NCI-H774 (cell line): Measurements from ENCODE around the gene RASGRP4.
"Not testable (repeated sequence)": the region's sequence is repeated elsewhere in the genome, so short reads cannot be mapped to it uniquely, and the experiment has no call there.

Source experiments
- DNase-seq: peaks from one replicate; lab custom pipeline; 2025; lab: John Stamatoyannopoulos, UW

The RASGRP4 gene, protein sequence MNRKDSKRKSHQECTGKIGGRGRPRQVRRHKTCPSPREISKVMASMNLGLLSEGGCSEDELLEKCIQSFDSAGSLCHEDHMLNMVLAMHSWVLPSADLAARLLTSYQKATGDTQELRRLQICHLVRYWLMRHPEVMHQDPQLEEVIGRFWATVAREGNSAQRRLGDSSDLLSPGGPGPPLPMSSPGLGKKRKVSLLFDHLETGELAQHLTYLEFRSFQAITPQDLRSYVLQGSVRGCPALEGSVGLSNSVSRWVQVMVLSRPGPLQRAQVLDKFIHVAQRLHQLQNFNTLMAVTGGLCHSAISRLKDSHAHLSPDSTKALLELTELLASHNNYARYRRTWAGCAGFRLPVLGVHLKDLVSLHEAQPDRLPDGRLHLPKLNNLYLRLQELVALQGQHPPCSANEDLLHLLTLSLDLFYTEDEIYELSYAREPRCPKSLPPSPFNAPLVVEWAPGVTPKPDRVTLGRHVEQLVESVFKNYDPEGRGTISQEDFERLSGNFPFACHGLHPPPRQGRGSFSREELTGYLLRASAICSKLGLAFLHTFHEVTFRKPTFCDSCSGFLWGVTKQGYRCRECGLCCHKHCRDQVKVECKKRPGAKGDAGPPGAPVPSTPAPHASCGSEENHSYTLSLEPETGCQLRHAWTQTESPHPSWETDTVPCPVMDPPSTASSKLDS

GRCh38 chr19:38425810-38426466 is at the start of gene RASGRP4:
TSS of gene RASGRP4 (minus strand) at chr19:38426219. CDS start at chr19:38426091, 128 bp downstream.
- DNase-seq, result no peak

DNA sequence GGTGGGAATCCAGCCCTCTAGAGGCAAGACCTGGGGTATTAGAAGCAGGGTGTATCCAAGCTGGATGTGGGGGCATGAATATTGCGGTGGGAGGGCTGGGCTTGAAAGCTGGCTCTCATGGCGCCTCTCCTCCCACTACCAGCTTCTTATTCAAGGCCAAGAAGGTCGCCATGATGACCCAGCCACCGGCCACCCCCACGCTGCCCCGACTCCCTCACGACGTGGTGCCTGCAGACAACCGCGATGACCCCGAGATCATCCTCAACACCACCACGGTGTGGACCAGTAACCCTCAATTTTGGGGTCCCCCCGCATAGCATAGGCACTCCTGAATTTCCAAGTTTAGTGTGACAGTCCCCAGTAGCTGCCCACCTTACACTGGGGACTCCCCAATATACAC is 49.2 kb upstream of the RASGRP4 start:
- DNase-seq, result no peak

DNA sequence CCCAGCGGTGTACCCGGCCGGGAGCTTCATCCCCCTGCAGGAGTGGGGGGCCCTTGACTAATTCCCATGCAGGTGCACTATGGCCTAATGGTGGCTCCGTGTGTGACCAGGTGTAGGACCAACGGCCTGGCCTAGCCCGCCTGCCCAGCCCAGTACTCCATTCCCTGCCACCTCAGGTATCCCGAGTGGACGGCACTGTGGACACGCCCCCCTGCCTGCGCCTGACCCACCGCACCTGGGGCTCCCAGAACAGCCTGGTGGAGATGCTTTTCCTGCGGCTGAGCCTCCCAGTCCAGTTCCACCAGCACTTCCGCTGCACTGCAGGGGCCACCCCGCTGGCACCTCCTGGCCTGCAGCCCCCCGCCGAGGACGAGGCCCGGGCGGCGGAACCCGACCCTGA is 47.2 kb upstream of the RASGRP4 start:
- no peak for DNase-seq

GRCh38 chr19:38472725-38473124 is 46.7 kb upstream of the RASGRP4 start:
- DNase-seq, result not testable (repeated sequence)

DNA sequence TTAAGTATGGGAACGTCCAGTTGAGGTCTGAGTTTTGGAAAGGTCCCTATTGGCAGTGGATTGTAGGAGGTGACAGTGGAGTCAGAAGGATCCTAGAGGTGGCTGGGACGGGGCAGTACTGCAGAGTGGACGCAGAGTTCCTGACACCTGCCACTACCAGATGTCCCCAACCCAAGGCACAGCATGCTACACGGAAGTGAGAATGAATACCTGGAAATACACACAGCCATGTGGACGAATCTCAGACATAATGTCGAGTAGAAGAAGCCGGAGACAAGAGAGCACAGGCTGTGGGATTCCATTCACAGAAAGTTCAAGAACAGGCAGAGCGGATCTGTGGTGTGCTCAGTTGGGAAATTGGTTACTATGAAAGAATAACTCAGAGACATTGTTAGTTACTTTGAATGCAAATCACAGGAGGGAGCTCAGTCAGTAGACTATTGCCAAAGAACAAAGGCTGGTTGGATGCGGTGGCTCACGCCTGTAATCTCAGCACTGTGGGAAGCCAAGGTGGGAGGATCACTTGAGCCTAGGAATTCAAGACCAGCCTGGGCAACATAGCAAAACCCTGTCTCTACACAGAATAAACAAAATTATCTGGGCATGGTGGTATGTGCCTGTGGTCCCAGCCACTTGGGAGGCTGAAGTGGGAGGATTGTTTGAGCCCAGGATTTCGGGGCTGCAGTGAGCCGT is 44.9 kb upstream of the RASGRP4 start:
- no peak for DNase-seq

DNA sequence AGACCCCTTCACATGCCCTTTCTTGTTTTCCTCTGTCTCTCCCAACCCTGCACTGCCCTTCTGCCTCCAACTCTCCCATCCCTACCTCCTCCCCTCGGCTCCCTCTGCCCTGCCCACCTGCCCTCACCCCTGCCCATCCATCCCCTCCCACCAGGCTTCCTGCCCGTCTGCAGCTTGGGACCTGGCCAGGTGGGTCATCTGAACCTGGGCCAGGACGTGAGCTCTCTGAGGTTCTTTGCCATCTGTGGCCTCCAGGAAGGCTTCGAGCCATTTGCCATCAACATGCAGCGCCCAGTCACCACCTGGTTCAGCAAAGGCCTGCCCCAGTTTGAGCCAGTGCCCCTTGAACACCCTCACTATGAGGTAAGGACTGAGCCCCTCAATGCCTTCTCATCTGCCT is 43.1 kb upstream of the RASGRP4 start:
- no peak for DNase-seq

DNA sequence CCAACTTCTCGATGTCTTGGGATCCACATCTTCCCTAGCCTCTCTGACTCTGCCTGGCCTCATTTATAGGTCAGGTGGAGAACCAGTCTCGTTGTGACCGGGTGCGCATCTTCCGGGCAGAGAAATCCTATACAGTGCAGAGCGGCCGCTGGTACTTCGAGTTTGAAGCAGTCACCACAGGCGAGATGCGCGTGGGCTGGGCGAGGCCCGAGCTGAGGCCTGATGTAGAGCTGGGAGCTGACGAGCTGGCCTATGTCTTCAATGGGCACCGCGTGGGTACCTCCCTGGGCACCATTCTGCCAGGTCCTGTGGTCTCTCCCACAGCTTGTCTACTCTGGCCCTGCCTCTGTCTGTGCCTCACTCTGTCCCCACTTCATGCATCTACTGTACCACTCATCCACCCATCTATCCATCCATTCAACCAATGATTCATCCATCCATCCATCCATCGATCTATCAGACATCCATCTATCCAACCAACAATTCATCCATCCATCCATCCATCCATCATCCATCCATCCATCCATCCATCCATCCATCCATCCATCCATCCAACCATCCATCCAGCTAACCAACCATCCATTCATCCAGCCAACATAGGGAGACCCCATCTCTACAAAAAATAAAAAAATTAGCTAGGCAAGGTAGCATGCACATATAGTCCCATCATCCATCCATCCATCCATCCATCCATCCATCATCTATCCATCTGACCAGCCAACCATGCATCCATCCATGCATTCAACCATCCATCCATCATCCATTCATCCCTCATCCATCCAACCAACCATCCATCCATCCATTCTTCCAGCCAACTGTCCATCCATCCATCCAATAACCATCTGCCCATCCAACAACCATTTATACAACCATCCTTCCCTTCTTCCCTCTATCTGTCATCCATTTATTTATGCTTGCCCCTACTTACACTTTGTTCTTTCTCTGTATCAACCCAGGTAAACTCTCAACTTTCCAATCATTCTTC is 41.8 kb upstream of the RASGRP4 start:
- no peak for DNase-seq

- no peak for DNase-seq
These were observed 40.0 kb upstream of the RASGRP4 start for GRCh38 chr19:38466050-38466449.

- no peak for DNase-seq
These were observed 38.5 kb upstream of the RASGRP4 start for GRCh38 chr19:38464421-38465082.

DNA sequence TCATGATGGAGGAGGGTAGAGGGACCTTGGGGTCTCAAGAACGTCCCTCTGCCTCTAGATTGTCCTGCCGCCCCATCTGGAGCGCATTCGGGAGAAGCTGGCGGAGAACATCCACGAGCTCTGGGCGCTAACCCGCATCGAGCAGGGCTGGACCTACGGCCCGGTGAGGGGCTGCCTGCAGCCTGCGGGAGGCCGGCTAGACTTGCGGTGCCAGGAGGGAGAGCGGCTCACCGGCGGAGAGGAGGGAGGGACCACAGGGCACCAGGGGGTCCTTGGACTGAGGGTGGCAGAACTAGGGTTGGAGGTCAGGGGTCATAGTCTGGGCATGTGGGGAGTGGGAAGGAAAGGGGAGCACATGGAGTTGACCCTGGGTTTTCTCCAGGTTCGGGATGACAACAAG is 37.3 kb upstream of the RASGRP4 start:
- DNase-seq, result no peak

GRCh38 chr19:38458991-38459390 is 33.0 kb upstream of the RASGRP4 start:
- DNase-seq, result no peak

DNA sequence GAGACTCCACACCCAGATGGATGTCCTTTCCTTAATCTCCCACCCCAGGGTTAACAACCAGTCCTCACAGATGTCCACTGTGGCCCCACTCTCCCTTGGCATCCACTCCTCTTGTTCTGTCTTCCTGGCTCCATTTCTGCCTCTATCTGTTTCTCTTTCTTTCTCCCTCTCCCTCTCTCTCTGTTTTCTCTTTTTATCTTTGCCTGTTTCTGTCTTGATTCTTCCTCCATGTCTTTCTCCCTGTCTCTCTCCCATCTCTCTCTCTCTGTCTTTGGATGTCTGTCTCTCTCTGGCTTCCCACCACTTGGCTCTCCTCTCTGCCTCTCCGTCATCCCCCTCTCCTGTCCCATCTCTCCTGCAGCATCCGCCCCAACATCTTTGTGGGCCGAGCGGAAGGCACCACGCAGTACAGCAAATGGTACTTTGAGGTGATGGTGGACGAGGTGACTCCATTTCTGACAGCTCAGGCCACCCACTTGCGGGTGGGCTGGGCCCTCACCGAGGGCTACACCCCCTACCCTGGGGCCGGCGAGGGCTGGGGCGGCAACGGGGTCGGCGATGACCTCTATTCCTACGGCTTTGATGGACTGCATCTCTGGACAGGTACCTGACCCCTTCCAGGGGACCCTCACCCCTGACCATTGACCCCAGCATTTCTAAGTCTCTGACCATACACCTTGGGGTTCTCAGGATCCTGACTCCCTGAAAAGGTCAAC is 31.8 kb upstream of the RASGRP4 start:
- DNase-seq, result no peak

- DNase-seq, result no peak
These were observed 31.2 kb upstream of the RASGRP4 start for GRCh38 chr19:38457202-38457601.

GRCh38 chr19:38455031-38455430 is 29.0 kb upstream of the RASGRP4 start:
- DNase-seq, result no peak

DNA sequence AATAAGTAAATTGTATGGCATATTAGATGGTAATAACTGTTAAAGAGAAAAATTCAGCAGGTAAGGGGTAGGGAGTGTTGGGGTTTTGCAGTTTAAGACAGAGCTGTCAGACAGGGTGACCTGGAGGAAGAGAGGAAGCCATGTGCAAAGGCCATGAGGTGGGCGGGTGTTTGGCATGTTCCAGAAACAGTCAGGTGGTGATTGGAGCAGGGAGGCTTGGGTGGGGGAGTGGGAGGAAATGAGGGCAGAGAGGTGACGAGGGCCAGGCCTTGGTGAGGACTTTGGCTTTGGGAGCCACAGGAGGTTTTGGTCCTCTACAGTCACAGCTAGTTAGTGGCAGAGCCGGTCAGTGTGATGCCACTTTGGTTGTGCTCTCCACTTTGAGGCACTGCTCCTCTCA is 27.6 kb upstream of the RASGRP4 start:
- DNase-seq, result no peak

- DNase-seq, result no peak
These were observed 26.7 kb upstream of the RASGRP4 start for GRCh38 chr19:38452430-38453366.

- no peak for DNase-seq
These were observed 25.6 kb upstream of the RASGRP4 start for GRCh38 chr19:38451629-38452028.

GRCh38 chr19:38451036-38451435 is 25.0 kb upstream of the RASGRP4 start:
- no peak for DNase-seq

DNA sequence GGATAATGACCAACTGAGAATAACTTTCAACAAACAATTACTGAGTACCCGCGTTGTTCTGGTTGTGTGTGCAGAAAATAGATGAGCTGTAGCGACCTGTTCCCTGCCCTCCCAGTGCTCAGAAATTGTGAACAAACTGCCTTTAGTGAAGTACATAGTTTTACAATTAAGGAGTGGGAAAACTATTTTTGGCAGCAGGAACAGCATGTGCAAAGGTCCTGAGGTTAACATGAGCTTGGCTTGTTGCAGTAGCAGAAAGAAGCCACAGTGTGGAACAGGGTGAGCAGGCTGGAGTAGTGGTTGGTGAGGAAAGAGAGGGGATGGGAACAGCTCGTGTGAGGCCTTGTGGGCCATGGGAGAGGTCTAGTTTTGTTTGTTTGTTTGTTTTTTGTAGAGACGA is 23.5 kb upstream of the RASGRP4 start:
- DNase-seq, result no peak
